ENCODE results near the gene ICE1.
A peak's percentile ranks its signal among the peaks of the same experiment; 100 is the strongest.

ICE1 gene

DNA sequence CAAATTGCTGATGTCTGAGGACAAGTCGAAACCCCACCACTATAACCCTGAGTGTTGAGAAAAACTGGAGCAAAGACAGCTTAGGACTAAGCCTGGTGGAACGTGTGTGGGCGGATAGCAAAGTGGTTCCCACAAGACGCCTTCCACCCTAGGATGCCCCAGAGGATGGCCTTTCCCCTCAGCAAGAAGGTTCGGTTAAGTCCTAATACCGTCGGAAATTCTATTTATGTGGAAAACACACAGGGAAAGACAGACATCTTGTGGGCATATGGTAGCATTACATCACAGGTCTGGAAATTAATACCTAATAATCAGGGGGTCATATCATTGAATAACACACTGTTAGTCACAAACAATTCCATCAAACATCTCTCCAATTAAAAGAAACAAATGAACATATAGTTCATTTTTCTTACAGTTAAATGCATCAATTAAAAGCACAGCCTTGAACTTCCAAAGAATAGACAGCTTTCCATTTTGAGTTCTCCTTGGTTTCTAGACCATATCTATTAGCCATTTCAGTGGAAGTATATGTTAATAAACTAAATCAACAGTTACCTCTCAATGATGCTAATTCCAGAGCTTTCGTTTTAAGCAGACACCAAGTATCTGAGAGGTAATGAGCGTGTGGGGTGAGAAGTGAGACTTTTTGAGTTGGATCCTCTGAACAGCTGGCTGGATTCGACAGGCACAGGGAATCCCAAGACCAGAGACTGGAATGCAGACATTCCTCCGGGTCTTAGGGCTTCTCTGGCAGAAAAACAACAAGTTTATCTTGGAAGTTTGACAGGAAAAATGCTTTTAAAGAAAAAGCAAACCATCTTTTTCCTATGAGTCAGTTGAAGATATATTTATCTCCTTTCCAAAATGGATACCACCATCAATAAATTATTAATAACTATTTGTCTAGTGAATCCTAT lies 2.9 kb upstream of the ICE1 start:
- TF ChIP-seq, protein P1, sequence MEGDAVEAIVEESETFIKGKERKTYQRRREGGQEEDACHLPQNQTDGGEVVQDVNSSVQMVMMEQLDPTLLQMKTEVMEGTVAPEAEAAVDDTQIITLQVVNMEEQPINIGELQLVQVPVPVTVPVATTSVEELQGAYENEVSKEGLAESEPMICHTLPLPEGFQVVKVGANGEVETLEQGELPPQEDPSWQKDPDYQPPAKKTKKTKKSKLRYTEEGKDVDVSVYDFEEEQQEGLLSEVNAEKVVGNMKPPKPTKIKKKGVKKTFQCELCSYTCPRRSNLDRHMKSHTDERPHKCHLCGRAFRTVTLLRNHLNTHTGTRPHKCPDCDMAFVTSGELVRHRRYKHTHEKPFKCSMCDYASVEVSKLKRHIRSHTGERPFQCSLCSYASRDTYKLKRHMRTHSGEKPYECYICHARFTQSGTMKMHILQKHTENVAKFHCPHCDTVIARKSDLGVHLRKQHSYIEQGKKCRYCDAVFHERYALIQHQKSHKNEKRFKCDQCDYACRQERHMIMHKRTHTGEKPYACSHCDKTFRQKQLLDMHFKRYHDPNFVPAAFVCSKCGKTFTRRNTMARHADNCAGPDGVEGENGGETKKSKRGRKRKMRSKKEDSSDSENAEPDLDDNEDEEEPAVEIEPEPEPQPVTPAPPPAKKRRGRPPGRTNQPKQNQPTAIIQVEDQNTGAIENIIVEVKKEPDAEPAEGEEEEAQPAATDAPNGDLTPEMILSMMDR (IDR thresholded peaks at IDR 0.05; ENCODE audit: insufficient read depth, low read length, missing control alignments): peak; percentile 54
- peak; percentile 41 for DNase-seq (ENCODE audit: low read depth, low spot score)
- POLR2A ChIA-PET: no interaction called here
- CTCF ChIA-PET: interaction anchor here (0.5 to 7.8 kb wide), 41 partner anchors 8 to 1773 kb away, joined by 3 to 176 read pairs (median 4); partner anchors contain the start of gene ADAMTS16
- no peak overlapping the region for H3K4me3 ChIP-seq (ENCODE audit: low read depth, low read length)

DNA sequence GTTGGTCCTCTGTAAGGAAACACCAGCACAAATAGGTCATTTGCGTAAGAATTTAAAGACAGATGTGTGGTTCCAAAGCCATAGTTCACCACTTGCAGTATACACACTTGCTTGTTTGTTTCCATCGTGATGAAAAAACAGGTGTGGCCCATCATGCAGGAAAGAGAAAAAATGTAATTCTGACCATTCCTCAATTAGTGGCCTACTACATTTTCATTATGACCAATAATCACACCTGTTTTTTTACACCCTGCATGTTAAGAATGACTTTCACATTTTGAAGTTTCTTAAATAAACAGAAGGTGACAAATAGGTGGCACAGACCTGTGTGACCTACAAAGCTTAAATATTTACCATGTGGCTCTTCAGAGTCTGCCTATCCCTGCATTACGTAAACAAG lies 2.2 kb upstream of the ICE1 start:
- no peak for DNase-seq (ENCODE audit: low read depth, low spot score)
- ChIA-PET POLR2A (no interaction called here), CTCF (interaction anchor here (0.6 to 7.8 kb wide), 23 partner anchors 9 to 558 kb away, joined by 3 to 176 read pairs (median 7); partner anchors contain the start of gene ADAMTS16)

DNA sequence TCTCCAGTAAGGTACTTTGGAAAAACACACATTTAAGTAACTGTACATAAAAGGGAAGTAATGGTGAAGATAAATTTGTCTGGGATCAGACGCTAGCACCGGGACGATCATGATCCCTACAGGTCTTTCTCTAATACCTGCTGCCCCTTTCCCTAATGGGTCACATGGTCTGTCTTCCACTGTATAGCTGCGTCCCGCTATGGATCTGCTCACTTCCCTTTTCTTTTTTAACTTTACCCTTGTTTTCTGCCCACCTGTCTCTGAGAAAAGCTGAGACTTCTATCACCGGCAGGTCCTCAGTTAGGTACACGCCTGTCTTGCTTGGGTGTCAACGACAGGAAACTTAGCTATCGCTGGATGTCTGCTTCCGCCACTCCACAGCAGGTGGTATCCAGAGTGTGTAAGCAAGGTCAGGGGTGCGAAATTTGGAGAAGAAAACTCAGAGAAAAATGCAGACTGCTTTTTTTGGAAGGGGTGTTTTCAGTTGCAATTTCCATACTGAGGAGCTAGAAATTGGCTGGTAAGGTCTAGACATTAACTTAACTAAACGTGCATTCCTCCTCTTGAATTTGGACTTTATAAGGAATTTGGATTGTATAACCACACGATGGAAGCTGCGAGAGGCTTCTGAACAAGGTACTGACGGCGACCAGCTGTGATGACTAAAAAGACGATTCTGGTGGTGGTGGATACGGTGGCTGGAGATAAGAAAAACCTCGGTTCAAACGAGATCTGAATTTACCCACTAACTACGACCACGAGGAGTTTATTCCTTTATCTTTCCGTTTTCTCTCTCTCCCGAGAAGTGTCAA lies 1.1 kb upstream of the ICE1 start:
- DNase-seq (ENCODE audit: low read depth, low spot score): no peak
- POLR2A ChIA-PET: interaction anchor here (0.8 to 1.7 kb wide), 4 partner anchors 23 to 281 kb away, joined by 3 to 5 read pairs (median 3); partner anchors contain the start of gene ADAMTS16
- CTCF ChIA-PET: interaction anchor here (0.8 to 7.8 kb wide), 15 partner anchors 8 to 559 kb away, joined by 3 to 176 read pairs (median 6); partner anchors contain the start of gene ADAMTS16
- H3K4me3 ChIP-seq (ENCODE audit: low read depth, low read length): peak overlapping the region; percentile 87
- TF ChIP-seq, protein P1 (IDR thresholded peaks at IDR 0.05; ENCODE audit: insufficient read depth, low read length, missing control alignments): no peak

More for the DNA sequence above, 2.2 kb upstream of the ICE1 start:
- no peak overlapping the region for H3K4me3 ChIP-seq (ENCODE audit: low read depth, low read length)
- TF ChIP-seq, protein P1 (IDR thresholded peaks at IDR 0.05; ENCODE audit: insufficient read depth, low read length, missing control alignments): no peak

DNA sequence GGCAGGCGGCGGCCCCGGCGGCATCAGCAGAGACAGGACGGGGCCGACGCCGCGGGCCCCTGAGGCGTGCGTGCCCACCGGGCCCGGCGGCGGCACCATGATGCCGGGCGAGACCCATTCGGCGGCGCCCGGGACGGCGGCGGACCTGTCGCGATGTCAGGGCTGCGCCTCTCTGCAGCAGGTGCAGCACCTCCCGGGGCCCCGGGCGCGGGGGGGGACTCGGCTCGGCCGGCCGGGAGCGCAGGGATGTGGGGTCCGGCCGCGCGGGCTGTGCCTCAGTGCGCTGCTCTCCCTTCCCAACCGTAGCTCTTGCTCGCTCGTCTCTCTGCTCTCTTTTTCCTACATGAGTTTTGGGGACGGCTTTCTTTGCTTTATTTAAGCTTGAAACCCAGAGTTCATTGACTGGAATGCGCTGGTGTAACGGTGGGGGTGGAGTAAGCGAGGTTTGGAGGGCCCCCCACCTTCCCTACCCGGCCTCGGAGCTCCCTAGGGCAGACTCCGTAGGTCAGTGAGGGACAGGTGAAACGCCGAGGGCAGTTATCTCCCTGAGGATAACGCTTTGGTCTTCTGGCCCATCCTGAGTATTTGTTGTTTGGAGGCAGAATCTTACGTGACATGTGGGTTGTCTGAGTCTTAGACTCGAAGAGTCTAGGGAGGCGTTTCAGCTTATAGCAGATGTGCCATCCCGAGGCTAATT lies 490 bp downstream of the ICE1 start:
- no peak for DNase-seq (ENCODE audit: low read depth, low spot score)
- H3K4me3 ChIP-seq (ENCODE audit: low read depth, low read length): peak overlapping the region; percentile 87
- TF ChIP-seq, protein P1 (IDR thresholded peaks at IDR 0.05; ENCODE audit: insufficient read depth, low read length, missing control alignments): no peak
- ChIA-PET CTCF (interaction anchor here (1.3 to 7.8 kb wide), 8 partner anchors 8 to 555 kb away, joined by 4 to 176 read pairs (median 8); partner anchors contain the start of gene ADAMTS16), POLR2A (interaction anchor here (0.8 to 1.7 kb wide), 4 partner anchors 30 to 282 kb away, joined by 3 to 5 read pairs (median 3); partner anchors contain the start of gene ADAMTS16)

DNA sequence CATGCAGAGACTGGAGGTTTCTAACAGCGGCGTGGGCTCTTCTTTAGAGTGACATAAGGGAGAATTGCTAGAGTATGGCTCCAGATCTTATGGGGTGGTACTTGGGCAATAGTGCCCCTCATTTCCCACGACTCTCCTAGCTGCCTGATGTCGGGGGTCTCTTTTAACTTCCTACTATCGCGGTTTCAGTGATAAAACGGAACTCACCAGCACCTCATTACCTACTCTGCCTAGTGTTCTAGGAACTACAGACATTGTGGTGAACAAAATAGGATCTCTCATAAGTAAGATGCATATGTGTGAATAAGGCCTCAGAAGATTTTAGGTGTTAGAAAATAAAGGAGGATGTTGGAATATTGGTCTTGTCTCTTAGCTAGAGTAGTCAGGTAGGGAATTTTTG lies 1.1 kb downstream of the ICE1 start:
- ChIA-PET CTCF (interaction anchor here (1.3 to 7.8 kb wide), 6 partner anchors 8 to 545 kb away, joined by 4 to 176 read pairs (median 6); partner anchors contain the start of gene ADAMTS16), POLR2A (no interaction called here)
- no peak for DNase-seq (ENCODE audit: low read depth, low spot score)
- H3K4me3 ChIP-seq (ENCODE audit: low read depth, low read length): peak overlapping the region; percentile 87
- TF ChIP-seq, protein P1 (IDR thresholded peaks at IDR 0.05; ENCODE audit: insufficient read depth, low read length, missing control alignments): no peak

Measured in AG04449 (cell line).